IMR-90 (cell line): ENCODE results near the gene SLC38A6. TPM values are rescaled to one million over a fixed set of nuclear protein-coding genes. Genes with fewer than 3 reads are reported as not detected.

Source experiments
- ATAC-seq: fragments of 200-7000 bp; cut with Tn5 transposase; 2 replicates; pipeline ENCODE4 v1.9.1; 2020; ENCODE audit warnings: low read depth, mild to moderate bottlenecking, moderate library complexity
- BruUV-seq: library from RNA; stranded (reverse); fragments of 400-500 nt; replicated peaks from 2 replicates; lab custom pipeline; 2021; lab: Mats Ljungman, UMichigan
- CTCF ChIA-PET: fragments of 300-600 bp; formaldehyde crosslinking; extraction: SDS; loops from one replicate; lab custom pipeline; 2021; ENCODE audit warnings: antibody characterized with exemption; lab: Yijun Ruan, JAX
- POLR2A ChIA-PET: fragments of 300-600 bp; sonication (Branson Sonifier 250); formaldehyde crosslinking; loops from one replicate; lab custom pipeline; 2022; ENCODE audit warnings: antibody characterized with exemption; ENCODE audit not compliant: unreplicated experiment; lab: Charles Lee
- DNase-seq: peaks from one replicate; pipeline ENCODE4 v3.0.0; 2013
- H2AFZ ChIP-seq: replicated peaks from 2 replicates; pipeline ENCODE3; 2013; ENCODE audit warnings: low read length, mild to moderate bottlenecking; ENCODE audit not compliant: poor library complexity
- H2AK5ac ChIP-seq: 2 replicates; pipeline ENCODE4 v1.6.1; 2013; ENCODE audit warnings: low read depth, low read length, inconsistent platforms
- H2AK9ac ChIP-seq: replicated peaks from 2 replicates; pipeline ENCODE3; 2013; ENCODE audit warnings: mild to moderate bottlenecking, low read depth, low read length, moderate library complexity; ENCODE audit not compliant: poor library complexity
- H2BK120ac ChIP-seq: 2 replicates; pipeline ENCODE4 v1.6.1; 2013; ENCODE audit warnings: low read depth, low read length, inconsistent platforms
- H2BK15ac ChIP-seq: 3 replicates; pipeline ENCODE4 v1.6.1; 2013; ENCODE audit warnings: low read depth, low read length, inconsistent platforms
- H2BK20ac ChIP-seq: 2 replicates; pipeline ENCODE4 v1.6.1; 2013; ENCODE audit warnings: low read depth, mild to moderate bottlenecking, inconsistent platforms, low read length, moderate library complexity
- H2BK5ac ChIP-seq: 2 replicates; pipeline ENCODE4 v1.6.1; 2013; ENCODE audit warnings: mild to moderate bottlenecking, low read depth, low read length, inconsistent platforms; ENCODE audit not compliant: poor library complexity, severe bottlenecking
- H3K14ac ChIP-seq: replicated peaks from 2 replicates; pipeline ENCODE4 v1.6.1; 2013; ENCODE audit warnings: low read depth, low read length, inconsistent platforms
- H3K18ac ChIP-seq: 2 replicates; pipeline ENCODE4 v1.6.1; 2013; ENCODE audit warnings: low read depth, low read length, control low read depth
- H3K23ac ChIP-seq: 2 replicates; pipeline ENCODE4 v1.6.1; 2013; ENCODE audit warnings: low read depth, low read length, inconsistent platforms
- H3K27ac ChIP-seq: 2 replicates; pipeline ENCODE4 v1.5.1; 2013; ENCODE audit warnings: mild to moderate bottlenecking, control low read depth, low read length; ENCODE audit not compliant: insufficient read depth
- H3K27me3 ChIP-seq: 2 replicates; pipeline ENCODE4 v1.6.1; 2013; ENCODE audit warnings: low read length; ENCODE audit not compliant: control insufficient read depth, insufficient read depth
- H3K36me3 ChIP-seq: 2 replicates; pipeline ENCODE4 v1.6.1; 2013; ENCODE audit warnings: low read length, mixed read lengths; ENCODE audit not compliant: control insufficient read depth, insufficient read depth
- H3K4ac ChIP-seq: 2 replicates; pipeline ENCODE4 v1.6.1; 2013; ENCODE audit warnings: low read depth, low read length, inconsistent platforms
- H3K4me1 ChIP-seq: 2 replicates; pipeline ENCODE4 v1.6.1; 2013; ENCODE audit warnings: low read length, mixed read lengths; ENCODE audit not compliant: control insufficient read depth, insufficient read depth
- H3K4me2 ChIP-seq: 2 replicates; pipeline ENCODE4 v1.6.1; 2013; ENCODE audit warnings: low read depth, mild to moderate bottlenecking, control low read depth, low read length, moderate library complexity
- H3K4me3 ChIP-seq: 2 replicates; pipeline ENCODE4 v1.5.1; 2013; ENCODE audit warnings: low read depth, mild to moderate bottlenecking, control low read depth, low read length, moderate library complexity; ENCODE audit not compliant: insufficient read depth
- H3K56ac ChIP-seq: 2 replicates; pipeline ENCODE4 v1.6.1; 2013; ENCODE audit warnings: low read length, inconsistent platforms; ENCODE audit not compliant: insufficient read depth; ENCODE audit errors: extremely low read depth
- H3K79me1 ChIP-seq, 2 experiments: 2 replicates each; pipeline ENCODE4 v1.6.1; 2013; ENCODE audit warnings: low read length in 2 of 2, inconsistent platforms in 1 of 2, low read depth in 1 of 2
- H3K9ac ChIP-seq: 2 replicates; pipeline ENCODE4 v1.6.1; 2013; ENCODE audit warnings: low read depth, low read length, control low read depth
- H3K9me1 ChIP-seq: 2 replicates; pipeline ENCODE4 v1.6.1; 2013; ENCODE audit warnings: low read length, inconsistent platforms; ENCODE audit not compliant: insufficient read depth
- H3K9me3 ChIP-seq: 2 replicates; pipeline ENCODE4 v1.6.1; 2013; ENCODE audit warnings: low read length; ENCODE audit not compliant: control insufficient read depth, insufficient read depth
- H4K20me1 ChIP-seq: 2 replicates; pipeline ENCODE4 v1.6.1; 2013; ENCODE audit warnings: low read length, inconsistent platforms; ENCODE audit not compliant: insufficient read depth
- H4K5ac ChIP-seq: 2 replicates; pipeline ENCODE4 v1.6.1; 2013; ENCODE audit warnings: mild to moderate bottlenecking, low read depth, low read length, control low read depth
- H4K8ac ChIP-seq, 2 experiments: 2 replicates each; pipeline ENCODE4 v1.6.1; 2013; ENCODE audit warnings: low read depth in 2 of 2, low read length in 2 of 2, control low read depth in 1 of 2, inconsistent platforms in 1 of 2
- H4K91ac ChIP-seq: 2 replicates; pipeline ENCODE4 v1.6.1; 2013; ENCODE audit warnings: low read depth, low read length, inconsistent platforms; ENCODE audit not compliant: insufficient read depth
- CHD1 ChIP-seq: IDR thresholded peaks from 2 replicates; pipeline ENCODE4 v1.6.1; 2012; ENCODE audit warnings: low read depth, low read length, improper control_type of control experiment
- CTCF ChIP-seq: conservative IDR thresholded peaks from 2 replicates; pipeline ENCODE4 v1.5.1; 2012; ENCODE audit warnings: mild to moderate bottlenecking, low read depth, low read length, improper control_type of control experiment
- FOS ChIP-seq: fragments of 150-350 bp; IDR thresholded peaks from 2 replicates; pipeline ENCODE4 v1.6.1; 2016; ENCODE audit warnings: low read depth, low read length
- MAZ ChIP-seq: IDR thresholded peaks from 2 replicates; pipeline ENCODE4 v1.6.1; 2012; ENCODE audit warnings: low read depth, mild to moderate bottlenecking, low read length, improper control_type of control experiment, moderate library complexity, borderline replicate concordance
- MXI1 ChIP-seq: IDR thresholded peaks from 2 replicates; pipeline ENCODE4 v1.6.1; 2012; ENCODE audit warnings: low read depth, mild to moderate bottlenecking, low read length, moderate library complexity, borderline replicate concordance
- NFE2L2 ChIP-seq: fragments of 150-350 bp; IDR thresholded peaks from 2 replicates; pipeline ENCODE4 v1.6.1; 2016; ENCODE audit warnings: low read depth, mild to moderate bottlenecking, low read length
- RAD21 ChIP-seq: IDR thresholded peaks from 2 replicates; pipeline ENCODE4 v1.6.1; 2012; ENCODE audit warnings: low read length, improper control_type of control experiment
- RCOR1 ChIP-seq: IDR thresholded peaks from 2 replicates; pipeline ENCODE4 v1.6.1; 2012; ENCODE audit warnings: mild to moderate bottlenecking, low read length, improper control_type of control experiment; ENCODE audit not compliant: insufficient replicate concordance
- RFX5 ChIP-seq: IDR thresholded peaks from 2 replicates; pipeline ENCODE4 v1.8.0; 2012; ENCODE audit warnings: low read depth, mild to moderate bottlenecking, low read length, moderate library complexity
- SMC3 ChIP-seq: fragments of 150-350 bp; IDR thresholded peaks from 2 replicates; pipeline ENCODE4 v1.6.1; 2016; ENCODE audit warnings: low read depth, mild to moderate bottlenecking, antibody characterized with exemption, low read length, moderate library complexity
- WGBS, 2 experiments: methylation state at CpG; one replicate each; pipeline versions ENCODE4 v1.1.5 to v1.1.7; 2013; ENCODE audit warnings: missing lambda C conversion rate in 2 of 2; ENCODE audit not compliant: insufficient read length in 1 of 2; ENCODE audit errors: extremely low coverage in 2 of 2; 5-methylcytosine and 5-hydroxymethylcytosine counted together
- dilution Hi-C: fragments of 300-500 bp; cut with HindIII; formaldehyde crosslinking; loops from one replicate; pipeline ENCODE4 v1.14.3; 2018; ENCODE audit warnings: low sequenced_read_pairs; ENCODE audit not compliant: unreplicated experiment
- in situ Hi-C: fragments of 300-500 bp; cut with MboI; formaldehyde crosslinking; loops from 3 replicates; pipeline ENCODE4 v1.14.3; 2019; ENCODE audit warnings: low sequenced_read_pairs, inconsistent platforms, mixed read lengths
- intact Hi-C: fragments of 100-400 bp; cut with micrococcal nuclease; formaldehyde crosslinking; loops from 2 replicates; pipeline ENCODE4 v1.10.0; 2022
- polyA plus RNA-seq, 3 experiments: library from polyadenylated mRNA; depleted of rRNA; stranded (reverse); fragments of >200 nt; gene quantifications; 2 replicates each; pipeline ENCODE4 v1.2.3, GENCODE V29; 2012; ENCODE audit warnings: low replicate concordance in 1 of 3
- total RNA-seq: library from RNA; depleted of rRNA; stranded (reverse); fragments of >200 nt; gene quantifications from 2 replicates; pipeline ENCODE4 v1.2.3, GENCODE V29; 2012
- TF ChIP-seq, protein P1 (sequence below): fragments of 150-350 bp; IDR thresholded peaks from 2 replicates; pipeline ENCODE4 v1.6.1; 2016; ENCODE audit warnings: low read depth, mild to moderate bottlenecking, low read length, moderate library complexity, borderline replicate concordance

Gene SLC38A6
- total and polyA plus RNA-seq, 2 of the 4 experiments (the other 2 are of a cell fraction) = 15.5 to 18.3 TPM

- Histone ChIP-seq H3K27ac (no peak overlapping the region), H3K56ac (no peak overlapping the region), H2BK120ac (no peak overlapping the region), H3K27me3 (no peaks in the 10 kb centered on the region), H3K23ac (no peak overlapping the region), H4K91ac (no peak overlapping the region), H3K9me1 (peaks cover 3% of the 10 kb centered on the region; the same call in 1 of the 2 replicates), H2AK9ac (no peak overlapping the region), H3K4me2 (no peak overlapping the region), H3K79me1 (peaks cover 2 to 11% of the 10 kb centered on the region in 2 experiments; a peak in 1 of 4 replicates), H4K20me1 (no peaks in the 10 kb centered on the region), H3K4me1 (peaks cover 2% of the 10 kb centered on the region; the same call in 1 of the 2 replicates), H4K5ac (no peak overlapping the region), H3K4ac (no peak overlapping the region), H3K9me3 (no peaks in the 10 kb centered on the region), H3K36me3 (peaks cover 3% of the 10 kb centered on the region; the same call in 1 of the 2 replicates), H3K4me3 (no peak overlapping the region), H2BK20ac (no peak overlapping the region), H2AFZ (no peak overlapping the region), H3K18ac (no peak overlapping the region), H3K9ac (no peak overlapping the region), H3K14ac (no peak overlapping the region), H2BK15ac (no peak overlapping the region), H2BK5ac (no peak overlapping the region), H2AK5ac (no peak overlapping the region), H4K8ac (no peak overlapping the region)
- WGBS, 2 experiments = no CpG with 5 or more reads among the region's 1 CpG
- dilution Hi-C loops = no loop called here
- in situ Hi-C loops = no loop called here
- ChIA-PET CTCF (interaction anchor here (1.0 kb wide), 1 partner anchor 234 kb away, joined by 3 read pairs; no protein-coding TSS in a partner anchor), POLR2A (no interaction called here)
- TF ChIP-seq CHD1 (no peak), NFE2L2 (no peak), RCOR1 (no peak), RFX5 (no peak), MAZ (no peak), FOS (no peak), MXI1 (no peak), RAD21 (no peak), SMC3 (no peak), CTCF (no peak)
- TF ChIP-seq, protein P1, sequence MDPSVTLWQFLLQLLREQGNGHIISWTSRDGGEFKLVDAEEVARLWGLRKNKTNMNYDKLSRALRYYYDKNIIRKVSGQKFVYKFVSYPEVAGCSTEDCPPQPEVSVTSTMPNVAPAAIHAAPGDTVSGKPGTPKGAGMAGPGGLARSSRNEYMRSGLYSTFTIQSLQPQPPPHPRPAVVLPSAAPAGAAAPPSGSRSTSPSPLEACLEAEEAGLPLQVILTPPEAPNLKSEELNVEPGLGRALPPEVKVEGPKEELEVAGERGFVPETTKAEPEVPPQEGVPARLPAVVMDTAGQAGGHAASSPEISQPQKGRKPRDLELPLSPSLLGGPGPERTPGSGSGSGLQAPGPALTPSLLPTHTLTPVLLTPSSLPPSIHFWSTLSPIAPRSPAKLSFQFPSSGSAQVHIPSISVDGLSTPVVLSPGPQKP = no peak
- DNase-seq (no peak), ATAC-seq (no peak)
- intact Hi-C loops = no loop called here
- no TSS peak for BruUV-seq
Measured at GRCh38 chr14:61019537-61019936, 38.5 kb downstream of the SLC38A6 start.
